K562 (cell line): Measurements from ENCODE around the gene GABARAP. TPM values are rescaled to one million over a fixed set of nuclear protein-coding genes. Genes with fewer than 3 reads are reported as not detected.
A peak's percentile ranks its signal among the peaks of the same experiment; 100 is the strongest.

Experiments
- BRD4 ChIP-seq: fragments of 200-600 bp; sonication (generic); IDR thresholded peaks from 2 replicates; pipeline ENCODE4 v1.6.1; 2017; ENCODE audit warnings: inconsistent platforms
- CCNT2 ChIP-seq: IDR thresholded peaks from 2 replicates; pipeline ENCODE4 v1.6.1; 2011; ENCODE audit warnings: borderline replicate concordance, low read depth, mild to moderate bottlenecking, moderate library complexity, mixed read lengths, low read length; ENCODE audit not compliant: insufficient read length; ENCODE audit errors: extremely low read depth
- CHCHD3 ChIP-seq: fragments of 250-450 bp; sonication (Bioruptor Pico); IDR thresholded peaks from 2 replicates; pipeline ENCODE4 v2.1.2; 2022; ENCODE audit warnings: mild to moderate bottlenecking
- COPS2 ChIP-seq: fragments of 450-650 bp; conservative IDR thresholded peaks from 2 replicates; pipeline ENCODE4 v1.6.1; 2016; ENCODE audit warnings: mild to moderate bottlenecking, moderate library complexity
- CTCFL ChIP-seq: IDR thresholded peaks from 2 replicates; pipeline ENCODE4 v1.6.1; 2011; ENCODE audit warnings: borderline replicate concordance, low read depth, mild to moderate bottlenecking, moderate library complexity, low read length; ENCODE audit not compliant: insufficient read depth, poor library complexity, severe bottlenecking
- HDAC8 ChIP-seq: fragments of 450-650 bp; IDR thresholded peaks from 2 replicates; pipeline ENCODE4 v1.6.1; 2016; ENCODE audit warnings: mild to moderate bottlenecking, missing genetic modification characterization, moderate library complexity, missing compliant biosample characterization
- HMG20A ChIP-seq: fragments of 450-650 bp; formaldehyde crosslinking; conservative IDR thresholded peaks from 2 replicates; pipeline ENCODE4 v1.4.0; 2020; ENCODE audit warnings: mild to moderate bottlenecking, mixed read lengths
- KAT7 ChIP-seq: sonication (generic); formaldehyde crosslinking; IDR thresholded peaks from 2 replicates; pipeline ENCODE4 v1.8.0; 2022; ENCODE audit warnings: missing genetic modification reagents, mild to moderate bottlenecking, borderline replicate concordance
- MITF ChIP-seq: IDR thresholded peaks from 2 replicates; pipeline ENCODE4 v1.6.1; 2014; ENCODE audit warnings: antibody characterized with exemption
- NFXL1 ChIP-seq: fragments of 450-650 bp; formaldehyde crosslinking; IDR thresholded peaks from 2 replicates; pipeline ENCODE4 v1.4.0; 2021; ENCODE audit warnings: mild to moderate bottlenecking
- NR2C1 ChIP-seq, 2 experiments: fragments of 450-650 bp; IDR thresholded peaks; 2 replicates each; pipeline ENCODE4 v1.6.1; 2017; ENCODE audit warnings: mild to moderate bottlenecking in 2 of 2, antibody characterized with exemption in 1 of 2, inconsistent platforms in 1 of 2, missing compliant biosample characterization in 1 of 2, missing genetic modification characterization in 1 of 2
- PHF21A ChIP-seq: fragments of 450-650 bp; IDR thresholded peaks from 2 replicates; pipeline ENCODE4 v1.6.1; 2017; ENCODE audit warnings: low read depth, borderline replicate concordance
- POLR2H ChIP-seq: IDR thresholded peaks from 2 replicates; pipeline ENCODE4 v1.6.1; 2016; ENCODE audit warnings: missing genetic modification characterization, low read depth, mild to moderate bottlenecking, control low read depth, missing compliant biosample characterization, moderate library complexity
- POLR3A ChIP-seq: IDR thresholded peaks from 2 replicates; pipeline ENCODE4 v1.6.1; 2011; ENCODE audit warnings: borderline replicate concordance, mild to moderate bottlenecking, moderate library complexity; ENCODE audit not compliant: insufficient read length, insufficient read depth; ENCODE audit errors: extremely low read depth
- SIN3B ChIP-seq: fragments of 450-650 bp; IDR thresholded peaks from 2 replicates; pipeline ENCODE4 v1.6.1; 2017; ENCODE audit warnings: low read depth, mild to moderate bottlenecking, moderate library complexity
- SMC3 ChIP-seq: conservative IDR thresholded peaks from 2 replicates; pipeline ENCODE4 v1.6.1; 2011; ENCODE audit warnings: low read depth, low read length, improper control_type of control experiment; ENCODE audit not compliant: insufficient read depth
- SRSF9 ChIP-seq: fragments of 200-400 bp; formaldehyde crosslinking; IDR thresholded peaks from 2 replicates; pipeline ENCODE4 v1.6.1; 2017; ENCODE audit warnings: low read depth, low read length, borderline replicate concordance
- THRAP3 ChIP-seq: fragments of 450-650 bp; IDR thresholded peaks from 2 replicates; pipeline ENCODE4 v1.6.1; 2016; ENCODE audit warnings: mild to moderate bottlenecking, inconsistent platforms, borderline replicate concordance
- USF1 ChIP-seq: sonication (generic); formaldehyde crosslinking; IDR thresholded peaks from 2 replicates; pipeline ENCODE4 v1.9.0; 2022; ENCODE audit warnings: mild to moderate bottlenecking, missing genetic modification reagents
- ZBTB34 ChIP-seq: fragments of 250-450 bp; sonication (Bioruptor Pico); IDR thresholded peaks from 2 replicates; pipeline ENCODE4 v1.8.0; 2021; ENCODE audit warnings: mild to moderate bottlenecking, moderate library complexity
- ZNF121 ChIP-seq: sonication (generic); formaldehyde crosslinking; conservative IDR thresholded peaks from 2 replicates; pipeline ENCODE4 v1.8.0; 2022; ENCODE audit warnings: missing genetic modification reagents
- ZNF217 ChIP-seq: sonication (generic); formaldehyde crosslinking; IDR thresholded peaks from 2 replicates; pipeline ENCODE4 v1.8.0; 2022; ENCODE audit warnings: mild to moderate bottlenecking, missing genetic modification reagents
- ZNF764 ChIP-seq: fragments of 250-450 bp; sonication (Bioruptor Pico); IDR thresholded peaks from 2 replicates; pipeline ENCODE4 v1.4.0; 2020; ENCODE audit warnings: low read depth, mild to moderate bottlenecking, moderate library complexity
- polyA plus RNA-seq, 8 experiments: library from polyadenylated mRNA; depleted of rRNA in 4 of 8; stranded (reverse) in 5 of 8; unstranded in 3 of 8; fragments of >200 nt; fragmentation: Nextera tagmentation in 2 of 8; fragmentation: Illumina TruSeq in 1 of 8; extraction: Ambion mirVana in 2 of 8; extraction: Trizol in 1 of 8; gene quantifications; 2 replicates each; pipeline versions ENCODE4 v1.2.1 to v1.2.3, GENCODE V29; 2011 to 2014; ENCODE audit warnings: inconsistent platforms in 1 of 8, missing spikeins in 1 of 8
- total RNA-seq, 7 experiments: library from RNA; depleted of rRNA in 6 of 7; stranded (reverse); fragments of >200 nt in 6 of 7; fragmentation: Illumina TruSeq in 2 of 7; extraction: Trizol in 2 of 7; gene quantifications; 2 replicates each; pipeline versions ENCODE4 v1.2.1 to v1.2.3, GENCODE V29; 2011 to 2021; ENCODE audit warnings: low replicate concordance in 1 of 7

The GABARAP gene
- total and polyA plus RNA-seq, 9 of the 15 experiments (the other 6 are each of a cell fraction or from before 2014, with no cell fraction given), result 47.5 to 373 (median 152) TPM

- no peak for TF ChIP-seq CCNT2
- TF ChIP-seq USF1 (CRISPR knock-in tag), result no peak
- TF ChIP-seq ZNF121, result no peak
- TF ChIP-seq ZNF217 (CRISPR knock-in tag), result no peak
- TF ChIP-seq BRD4, result no peak
- no peak for TF ChIP-seq ZNF764 (CRISPR knock-in tag)
- no peak for TF ChIP-seq KAT7 (CRISPR knock-in tag)
- no peak for TF ChIP-seq HDAC8 (tag)
- TF ChIP-seq MITF, result no peak
- TF ChIP-seq COPS2, result no peak
- TF ChIP-seq CTCFL, result peak; percentile 84
- no peak for TF ChIP-seq CHCHD3 (CRISPR knock-in tag)
- no peak for TF ChIP-seq NR2C1 (IDR thresholded peaks at IDR 0.05)
- no peak for TF ChIP-seq NR2C1 (tag; IDR thresholded peaks at IDR 0.05)
- no peak for TF ChIP-seq SRSF9
- TF ChIP-seq POLR3A, result no peak
- no peak for TF ChIP-seq PHF21A
- no peak for TF ChIP-seq THRAP3
- no peak for TF ChIP-seq HMG20A (CRISPR knock-in tag)
- TF ChIP-seq NFXL1 (CRISPR knock-in tag), result no peak
- no peak for TF ChIP-seq SIN3B
- TF ChIP-seq SMC3, result no peak
- TF ChIP-seq POLR2H, result no peak
- TF ChIP-seq ZBTB34 (CRISPR knock-in tag), result no peak
Measured at GRCh38 chr17:7214300-7215135, 27.7 kb downstream of the GABARAP start (continued).
